Caco-2 (cell line): ENCODE results near the gene TPD52L1. TPM values are rescaled to one million over a fixed set of nuclear protein-coding genes. Genes with fewer than 3 reads are reported as not detected.

ENCODE experiments used
- BruUV-seq: library from RNA; stranded (reverse); fragments of 400-500 nt; replicated peaks from 2 replicates; lab custom pipeline; 2021; lab: Mats Ljungman, UMichigan
- CTCF ChIA-PET: fragments of 300-600 bp; sonication (Branson Sonifier 250); formaldehyde crosslinking; loops from one replicate; lab custom pipeline; 2022; ENCODE audit warnings: antibody characterized with exemption; lab: Charles Lee
- POLR2A ChIA-PET: fragments of 300-600 bp; sonication (Branson Sonifier 250); formaldehyde crosslinking; loops from one replicate; lab custom pipeline; 2022; ENCODE audit warnings: antibody characterized with exemption; lab: Charles Lee
- DNase-seq, 2 experiments: peaks; one replicate each; pipeline versions ENCODE4 v3.0.0 to v3.0.0-alpha.2; 2020 to 2022
- H3K27me3 ChIP-seq: replicated peaks from 2 replicates; pipeline ENCODE4 v1.6.0; 2011; ENCODE audit warnings: low read length; ENCODE audit not compliant: control insufficient read depth, insufficient read depth
- H3K36me3 ChIP-seq: 2 replicates; pipeline ENCODE4 v1.5.1; 2011; ENCODE audit warnings: low read length; ENCODE audit not compliant: control insufficient read depth, insufficient read depth
- H3K4me1 ChIP-seq: fragments of 250-450 bp; sonication (Bioruptor Pico); 2 replicates; pipeline ENCODE4 v1.5.1; 2020; ENCODE audit warnings: mild to moderate bottlenecking
- H3K4me3 ChIP-seq: 2 replicates; pipeline ENCODE4 v1.5.1; 2011; ENCODE audit warnings: low read depth, mild to moderate bottlenecking, control low read depth, low read length
- H3K9me3 ChIP-seq: fragments of 250-450 bp; sonication (Bioruptor Pico); 2 replicates; pipeline ENCODE4 v1.5.1; 2020; ENCODE audit warnings: mild to moderate bottlenecking, moderate library complexity
- H3K27ac Mint-ChIP-seq: one replicate; pipeline ENCODE4 v1.8.0; 2022; ENCODE audit warnings: mixed read lengths; ENCODE audit not compliant: unreplicated experiment
- H3K27me3 Mint-ChIP-seq: one replicate; pipeline ENCODE4 v1.8.0; 2022; ENCODE audit warnings: mixed read lengths; ENCODE audit not compliant: insufficient read depth, unreplicated experiment
- H3K36me3 Mint-ChIP-seq: one replicate; pipeline ENCODE4 v1.8.0; 2022; ENCODE audit warnings: mild to moderate bottlenecking, mixed read lengths; ENCODE audit not compliant: insufficient read depth, unreplicated experiment
- H3K4me1 Mint-ChIP-seq: one replicate; pipeline ENCODE4 v1.8.0; 2022; ENCODE audit warnings: low read depth, mixed read lengths; ENCODE audit not compliant: unreplicated experiment
- H3K4me3 Mint-ChIP-seq: one replicate; pipeline ENCODE4 v1.8.0; 2022; ENCODE audit warnings: mild to moderate bottlenecking, moderate library complexity, mixed read lengths; ENCODE audit not compliant: unreplicated experiment
- H3K9me3 Mint-ChIP-seq: one replicate; pipeline ENCODE4 v1.8.0; 2022; ENCODE audit warnings: mixed read lengths; ENCODE audit not compliant: unreplicated experiment
- CTCF ChIP-seq, 2 experiments: fragments of 200-600 bp in 1 of 2; IDR thresholded peaks; 1 replicate in 1 of 2; 2 replicates in 1 of 2; pipeline versions ENCODE4 v1.5.1 to v1.8.0; 2011 to 2022; ENCODE audit warnings: antibody characterized with exemption in 1 of 2, control low read depth in 1 of 2, inconsistent platforms in 1 of 2, low read depth in 1 of 2, low read length in 1 of 2, mild to moderate bottlenecking in 1 of 2, moderate library complexity in 1 of 2; ENCODE audit not compliant: insufficient read depth in 1 of 2, severe bottlenecking in 1 of 2, unreplicated experiment in 1 of 2
- intact Hi-C: fragments of 100-400 bp; cut with micrococcal nuclease; formaldehyde crosslinking; loops from one replicate; pipeline ENCODE4 v1.10.0; 2022; ENCODE audit not compliant: unreplicated experiment
- total RNA-seq: library from RNA; stranded (reverse); gene quantifications from 2 replicates; pipeline ENCODE4 v1.2.3, GENCODE V29; 2022

The TPD52L1 gene
- total RNA-seq, 1 experiment from 2014 or later: 83.9 TPM

GRCh38 chr6:125107896-125108295 is 45.7 kb upstream of the TPD52L1 start:
- DNase-seq: no peak
- intact Hi-C loops: no loop called here
- no peak overlapping the region for H3K4me3 Mint-ChIP-seq
- H3K36me3 Mint-ChIP-seq: no peaks in the 10 kb centered on the region
- POLR2A ChIA-PET: no interaction called here
- Histone ChIP-seq H3K9me3 (peaks cover 5% of the 10 kb centered on the region), H3K36me3 (no peaks in the 10 kb centered on the region), H3K4me3 (no peak overlapping the region), H3K27me3 (no peaks in the 10 kb centered on the region), H3K4me1 (peaks cover 2% of the 10 kb centered on the region; the same call in 1 of the 2 replicates)
- no peaks in the 10 kb centered on the region for H3K4me1 Mint-ChIP-seq
- H3K9me3 Mint-ChIP-seq: peaks cover 37% of the 10 kb centered on the region
- no peak overlapping the region for H3K27ac Mint-ChIP-seq
- peaks cover 3% of the 10 kb centered on the region for H3K27me3 Mint-ChIP-seq
- TF ChIP-seq CTCF (IDR thresholded peaks at IDR 0.05; ENCODE audit: insufficient read depth in 1 of 2, low read depth in 1 of 2, low read length in 1 of 2, severe bottlenecking in 1 of 2, unreplicated experiment in 1 of 2): no peak
- CTCF ChIA-PET: no interaction called here
- no TSS peak for BruUV-seq

- no TSS peak for BruUV-seq
- peaks cover 37% of the 10 kb centered on the region for H3K9me3 Mint-ChIP-seq
- no peak overlapping the region for H3K4me3 Mint-ChIP-seq
- Histone ChIP-seq H3K27me3 (no peaks in the 10 kb centered on the region), H3K36me3 (no peaks in the 10 kb centered on the region), H3K9me3 (peaks cover 5% of the 10 kb centered on the region), H3K4me3 (no peak overlapping the region), H3K4me1 (no peaks in the 10 kb centered on the region)
- POLR2A ChIA-PET: no interaction called here
- DNase-seq: no peak
- TF ChIP-seq CTCF (IDR thresholded peaks at IDR 0.05; ENCODE audit: insufficient read depth in 1 of 2, low read depth in 1 of 2, low read length in 1 of 2, severe bottlenecking in 1 of 2, unreplicated experiment in 1 of 2): no peak
- H3K27ac Mint-ChIP-seq: no peak overlapping the region
- no peaks in the 10 kb centered on the region for H3K36me3 Mint-ChIP-seq
- H3K27me3 Mint-ChIP-seq: peaks cover 6% of the 10 kb centered on the region
- CTCF ChIA-PET: no interaction called here
- intact Hi-C loops: no loop called here
- no peaks in the 10 kb centered on the region for H3K4me1 Mint-ChIP-seq
Measured at GRCh38 chr6:125110056-125110455, 43.5 kb upstream of the TPD52L1 start.

GRCh38 chr6:125111219-125111983 is 42.2 kb upstream of the TPD52L1 start:
- Histone ChIP-seq H3K9me3 (peaks cover 5% of the 10 kb centered on the region), H3K27me3 (no peaks in the 10 kb centered on the region), H3K36me3 (no peaks in the 10 kb centered on the region), H3K4me1 (no peaks in the 10 kb centered on the region), H3K4me3 (no peak overlapping the region)
- Mint-ChIP-seq H3K36me3 (no peaks in the 10 kb centered on the region), H3K4me3 (no peak overlapping the region), H3K4me1 (no peaks in the 10 kb centered on the region), H3K27ac (no peak overlapping the region), H3K9me3 (peaks cover 37% of the 10 kb centered on the region), H3K27me3 (peaks cover 6% of the 10 kb centered on the region)
- BruUV-seq: no TSS peak
- intact Hi-C loops: no loop called here
- no peak for TF ChIP-seq CTCF (IDR thresholded peaks at IDR 0.05; ENCODE audit: insufficient read depth in 1 of 2, low read depth in 1 of 2, low read length in 1 of 2, severe bottlenecking in 1 of 2, unreplicated experiment in 1 of 2)
- POLR2A ChIA-PET: no interaction called here
- CTCF ChIA-PET: no interaction called here
- DNase-seq: no peak
